Psoas muscle (tissue), 8 donors: ENCODE data around the gene ARHGAP8. TPM values are rescaled to one million over a fixed set of nuclear protein-coding genes. Genes with fewer than 3 reads are reported as not detected.

ENCODE experiments used
- ATAC-seq, 4 donors: fragments of 200-7000 bp; cut with Tn5 transposase; one replicate each; pipeline ENCODE4 v1.9.1; 2020; ENCODE audit warnings: moderate library complexity in 3 of 4, mild to moderate bottlenecking in 2 of 4
- DNase-seq, 2 donors: peaks; one replicate each; pipeline ENCODE4 v3.0.0-alpha.2; 2020
- H3K27ac ChIP-seq: fragments of 200-600 bp; one replicate; pipeline ENCODE4 v1.8.0; 2022
- H3K27me3 ChIP-seq, 3 donors: fragments of 200-600 bp in 1 of 3; one replicate each; pipeline versions ENCODE4 v1.6.1 to v1.8.0; 2013 to 2022; ENCODE audit warnings: low read length in 2 of 3, mild to moderate bottlenecking in 2 of 3, moderate library complexity in 1 of 3; ENCODE audit not compliant: insufficient read depth in 3 of 3
- H3K36me3 ChIP-seq, 2 donors: fragments of 200-600 bp in 1 of 2; one replicate each; pipeline versions ENCODE4 v1.6.1 to v1.8.0; 2013 to 2022; ENCODE audit warnings: low read depth in 1 of 2, mild to moderate bottlenecking in 1 of 2, moderate library complexity in 1 of 2; ENCODE audit not compliant: insufficient read depth in 1 of 2
- H3K4me1 ChIP-seq: fragments of 200-600 bp; one replicate; pipeline ENCODE4 v1.8.0; 2022
- H3K4me3 ChIP-seq: fragments of 200-600 bp; one replicate; pipeline ENCODE4 v1.8.0; 2022; ENCODE audit warnings: mild to moderate bottlenecking
- H3K9me3 ChIP-seq: fragments of 200-600 bp; one replicate; pipeline ENCODE4 v1.8.0; 2022
- CTCF ChIP-seq: fragments of 200-600 bp; IDR thresholded peaks from one replicate; pipeline ENCODE4 v1.8.0; 2022; ENCODE audit warnings: antibody characterized with exemption
- WGBS, 3 donors: extraction: QIAGEN DNeasy Blood & Tissue Kit; methylation state at CpG; one replicate each; pipeline versions ENCODE4 v1.1.6 to v1.1.7; 2013; 5-methylcytosine and 5-hydroxymethylcytosine counted together
- intact Hi-C, 2 donors: fragments of 100-400 bp; cut with DNase I; formaldehyde crosslinking; loops; one replicate each; pipeline versions ENCODE4 v1.11.0 to v1.14.2; 2022
- polyA plus RNA-seq, 3 donors: library from polyadenylated mRNA; stranded (reverse); fragments of 200-250 nt; gene quantifications; one replicate each; pipeline ENCODE4 v1.2.3, GENCODE V29; 2013
- total RNA-seq, 4 donors: library from RNA; stranded (reverse); fragmentation: NEBNext Ultra II Directional in 2 of 4; extraction: Animal tissue kit (Norgen Biotek cat#: 25700) in 2 of 4; gene quantifications; one replicate each; pipeline versions ENCODE4 v1.2.1 to v1.2.4, GENCODE V29; 2021 to 2023
- donor health status: healthy with polysubstance abuse.
- donor health status: DM: no; HTN: no; CAD: no; lungs with moderate emphysema.
- donor health status: Bipolar disorder and iron deficiency.
- donor health status: healthy.
- donor health status: DM: yes; HTN: yes; CAD: no.
- donor health status: DM: no; HTN: no; CAD: no.
- donor health status: DM: no; HTN: no; CAD: no.
- donor health status: DM: yes; HTN: yes; CAD: no.

Gene ARHGAP8
- total and polyA plus RNA-seq, 7 donors, result 0.14 TPM; not detected in 6

- ATAC-seq (no peak), DNase-seq (peak in 1 of 2 donors; percentile 12)
- Histone ChIP-seq H3K4me1 (no peaks in the 10 kb centered on the region), H3K27ac (no peak overlapping the region), H3K4me3 (no peak overlapping the region), H3K36me3 (no peaks in the 10 kb centered on the region), H3K27me3 (no peaks in the 10 kb centered on the region), H3K9me3 (peaks cover 14% of the 10 kb centered on the region)
- no peak for TF ChIP-seq CTCF
- intact Hi-C loops, result no loop called here
- WGBS, 3 donors, result 74 to 77% (median 75%) methylated on average over 16 of the region's 16 CpGs
Measured at GRCh38 chr22:44846726-44847275, 94.4 kb downstream of the ARHGAP8 start.

- TF ChIP-seq CTCF, result no peak
- ATAC-seq (no peak), DNase-seq (no peak)
- Histone ChIP-seq H3K36me3 (no peaks in the 10 kb centered on the region), H3K9me3 (peaks cover 14% of the 10 kb centered on the region), H3K4me1 (no peaks in the 10 kb centered on the region), H3K27me3 (no peaks in the 10 kb centered on the region), H3K4me3 (no peak overlapping the region), H3K27ac (no peak overlapping the region)
- WGBS, 3 donors, result 50 to 52% (median 51%) methylated on average over 4 of the region's 4 CpGs
- intact Hi-C loops, result no loop called here
Measured at GRCh38 chr22:44847380-44847779, 95.0 kb downstream of the ARHGAP8 start.

- Histone ChIP-seq H3K4me1 (no peaks in the 10 kb centered on the region), H3K4me3 (no peak overlapping the region), H3K9me3 (peaks cover 14% of the 10 kb centered on the region), H3K27me3 (no peaks in the 10 kb centered on the region), H3K27ac (no peak overlapping the region), H3K36me3 (no peaks in the 10 kb centered on the region)
- DNase-seq, result peak in 1 of 2 donors; percentile 36
- TF ChIP-seq CTCF, result no peak
- intact Hi-C loops, result no loop called here
- no peak for ATAC-seq
- 89 to 92% (median 90%) methylated on average over 13 to 18 of the region's 18 CpGs for WGBS, 3 donors
Measured at GRCh38 chr22:44847892-44848291, 95.5 kb downstream of the ARHGAP8 start.

- intact Hi-C loops, result no loop called here
- no peak for ATAC-seq
- no peaks in the 10 kb centered on the region for H3K4me1 ChIP-seq
- no peak overlapping the region for H3K4me3 ChIP-seq
- H3K27ac ChIP-seq, result no peak overlapping the region
- no peak for TF ChIP-seq CTCF
- H3K27me3 ChIP-seq, result no peaks in the 10 kb centered on the region
- H3K9me3 ChIP-seq, result peaks cover 14% of the 10 kb centered on the region
- H3K36me3 ChIP-seq, result no peaks in the 10 kb centered on the region
- 78 to 85% (median 83%) methylated on average over 14 of the region's 14 CpGs for WGBS, 3 donors
- peak in 1 of 2 donors; percentile 39 for DNase-seq
Measured at GRCh38 chr22:44848296-44848741, 95.9 kb downstream of the ARHGAP8 start.
